GM20000 (cell line): ENCODE measurements around the gene PTPRK.

ENCODE experiments used
- DNase-seq: peaks from one replicate; pipeline ENCODE4 v3.0.0; 2012; ENCODE audit warnings: low spot score
- CTCF ChIP-seq: IDR thresholded peaks from 2 replicates; pipeline ENCODE4 v1.5.1; 2012; ENCODE audit warnings: mild to moderate bottlenecking, control low read depth; ENCODE audit errors: extremely low read depth, missing control alignments

PTPRK gene

GRCh38 chr6:128174724-128175123, 345.7 kb downstream of the PTPRK start:
- TF ChIP-seq CTCF = no peak
- no peak for DNase-seq

- no peak for DNase-seq
- no peak for TF ChIP-seq CTCF
Measured at GRCh38 chr6:128172752-128173682, 347.4 kb downstream of the PTPRK start.

GRCh38 chr6:128172081-128172480, 348.3 kb downstream of the PTPRK start:
- TF ChIP-seq CTCF = no peak
- no peak for DNase-seq

- no peak for DNase-seq
- TF ChIP-seq CTCF = no peak
Measured at GRCh38 chr6:128171182-128171581, 349.2 kb downstream of the PTPRK start.

- DNase-seq = no peak
- TF ChIP-seq CTCF = no peak
Measured at GRCh38 chr6:128168244-128168643, 352.2 kb downstream of the PTPRK start.

- DNase-seq = no peak
- no peak for TF ChIP-seq CTCF
Measured at GRCh38 chr6:128167552-128167951, 352.8 kb downstream of the PTPRK start.

- TF ChIP-seq CTCF = no peak
- DNase-seq = no peak
Measured at GRCh38 chr6:128164254-128164653, 356.1 kb downstream of the PTPRK start.
